HepG2 (cell line): ENCODE results near the gene DMRTA2. TPM values are rescaled to one million over a fixed set of nuclear protein-coding genes. Genes with fewer than 3 reads are reported as not detected.

ENCODE experiments used
- ATAC-seq: fragments of 200-7000 bp; cut with Tn5 transposase; 3 replicates; pipeline ENCODE4 v1.9.1; 2020; ENCODE audit warnings: mild to moderate bottlenecking, moderate library complexity
- BruUV-seq: library from RNA; stranded (reverse); fragments of 400-500 nt; replicated peaks from 2 replicates; lab custom pipeline; 2021; lab: Mats Ljungman, UMichigan
- CTCF ChIA-PET: fragments of 300-600 bp; formaldehyde crosslinking; extraction: SDS; loops from one replicate; lab custom pipeline; 2021; ENCODE audit warnings: low total read pairs, inconsistent platforms, low intra/inter-chr PET ratio; lab: Yijun Ruan, JAX
- POLR2A ChIA-PET: fragments of 350-600 bp; sonication (Branson Sonifier 250); formaldehyde crosslinking; loops from one replicate; lab custom pipeline; 2020; ENCODE audit warnings: antibody characterized with exemption, inconsistent platforms; lab: Yijun Ruan, JAX
- DNase-seq: peaks from one replicate; pipeline ENCODE4 v3.0.0-alpha.2; 2015; ENCODE audit warnings: low spot score
- FAIRE-seq: peaks from 3 replicates; lab custom pipeline; 2011; peaks lifted over from hg19 to GRCh38; lab: Jason Lieb, UNC
- H2AFZ ChIP-seq: one replicate; pipeline ENCODE4 v1.6.1; 2011; ENCODE audit warnings: low read length, inconsistent platforms
- H3K27ac ChIP-seq: fragments of 300-600 bp; 3 replicates; pipeline ENCODE4 v1.8.0; 2011; ENCODE audit warnings: mixed run types, mild to moderate bottlenecking, mixed read lengths, low read length, inconsistent platforms; ENCODE audit not compliant: insufficient read depth; ENCODE audit errors: extremely low read length
- H3K27me3 ChIP-seq, 2 experiments: fragments of 200-600 bp in 1 of 2; 2 replicates in 1 of 2; 3 replicates in 1 of 2; pipeline versions ENCODE4 v1.6.0 to v1.8.0; 2011; ENCODE audit warnings: low read length in 2 of 2, mild to moderate bottlenecking in 2 of 2, moderate library complexity in 2 of 2, inconsistent platforms in 1 of 2; ENCODE audit not compliant: insufficient read depth in 2 of 2, control insufficient read depth in 1 of 2
- H3K36me3 ChIP-seq, 2 experiments: fragments of 200-600 bp in 1 of 2; replicated peaks in 1 of 2; 2 replicates in 1 of 2; 3 replicates in 1 of 2; pipeline versions ENCODE4 v1.5.1 to v1.8.0; 2011; ENCODE audit warnings: low read length in 2 of 2, inconsistent platforms in 1 of 2; ENCODE audit not compliant: insufficient read depth in 2 of 2, control insufficient read depth in 1 of 2
- H3K4me1 ChIP-seq: 2 replicates; pipeline ENCODE4 v1.5.1; 2012; ENCODE audit warnings: low read length, inconsistent platforms; ENCODE audit not compliant: insufficient read depth
- H3K4me2 ChIP-seq: 2 replicates; pipeline ENCODE4 v1.6.0; 2011; ENCODE audit warnings: low read depth, low read length, inconsistent platforms
- H3K4me3 ChIP-seq, 3 experiments: fragments of 200-600 bp in 1 of 3; sonication (generic), shearing (Covaris generic) in 1 of 3; replicated peaks in 1 of 3; 2 replicates each; pipeline ENCODE4 v1.5.1; 2011 to 2016; ENCODE audit warnings: low read length in 3 of 3, inconsistent platforms in 2 of 3, low read depth in 2 of 3, mild to moderate bottlenecking in 2 of 3, control low read depth in 1 of 3, mixed read lengths in 1 of 3; ENCODE audit not compliant: insufficient read depth in 1 of 3
- H3K79me2 ChIP-seq: one replicate; pipeline ENCODE4 v1.6.1; 2011; ENCODE audit warnings: low read length, inconsistent platforms; ENCODE audit not compliant: insufficient read depth
- H3K9ac ChIP-seq: 2 replicates; pipeline ENCODE4 v1.6.0; 2011; ENCODE audit warnings: mild to moderate bottlenecking, low read depth, low read length, inconsistent platforms; ENCODE audit not compliant: insufficient read depth
- H3K9me3 ChIP-seq: 2 replicates; pipeline ENCODE4 v1.5.1; 2012; ENCODE audit warnings: mild to moderate bottlenecking, low read length
- H4K20me1 ChIP-seq: 2 replicates; pipeline ENCODE4 v1.6.0; 2011; ENCODE audit warnings: inconsistent platforms, mild to moderate bottlenecking, low read length, moderate library complexity; ENCODE audit not compliant: insufficient read depth
- ARNTL ChIP-seq: sonication (generic); formaldehyde crosslinking; IDR thresholded peaks from 2 replicates; pipeline ENCODE4 v1.4.0; 2020; ENCODE audit warnings: mild to moderate bottlenecking, missing genetic modification reagents
- GRHL1 ChIP-seq: sonication (generic); formaldehyde crosslinking; conservative IDR thresholded peaks from 2 replicates; pipeline ENCODE4 v1.8.0; 2022; ENCODE audit warnings: missing genetic modification reagents
- MYC ChIP-seq: sonication (generic); formaldehyde crosslinking; IDR thresholded peaks from 2 replicates; pipeline ENCODE4 v1.9.0; 2021; ENCODE audit warnings: missing genetic modification reagents, borderline replicate concordance
- NPAS2 ChIP-seq: sonication (generic); formaldehyde crosslinking; IDR thresholded peaks from 2 replicates; pipeline ENCODE4 v1.8.0; 2022; ENCODE audit warnings: mild to moderate bottlenecking, missing genetic modification reagents, borderline replicate concordance
- SETDB1 ChIP-seq: sonication (generic); formaldehyde crosslinking; IDR thresholded peaks from 2 replicates; pipeline ENCODE4 v1.5.1; 2020; ENCODE audit warnings: missing genetic modification reagents, mild to moderate bottlenecking, borderline replicate concordance
- SPEN ChIP-seq: sonication (generic); formaldehyde crosslinking; IDR thresholded peaks from 2 replicates; pipeline ENCODE4 v1.5.1; 2020; ENCODE audit warnings: low read depth, mild to moderate bottlenecking, missing genetic modification reagents
- SYNCRIP ChIP-seq: fragments of 200-400 bp; formaldehyde crosslinking; IDR thresholded peaks from 2 replicates; pipeline ENCODE4 v1.6.1; 2018; ENCODE audit warnings: mild to moderate bottlenecking, low read depth, low read length; ENCODE audit not compliant: insufficient read depth
- TBX2 ChIP-seq: sonication (generic); formaldehyde crosslinking; IDR thresholded peaks from 2 replicates; pipeline ENCODE4 v1.5.0; 2020; ENCODE audit warnings: missing genetic modification reagents, mild to moderate bottlenecking, borderline replicate concordance
- ZBTB8A ChIP-seq: sonication (generic); formaldehyde crosslinking; IDR thresholded peaks from 2 replicates; pipeline ENCODE4 v1.4.0; 2020; ENCODE audit warnings: mild to moderate bottlenecking, low read depth, missing genetic modification reagents, borderline replicate concordance
- ZEB1 ChIP-seq: IDR thresholded peaks from 2 replicates; pipeline ENCODE4 v1.6.1; 2012; ENCODE audit warnings: mild to moderate bottlenecking, low read depth, inconsistent platforms; ENCODE audit not compliant: insufficient replicate concordance
- ZNF782 ChIP-seq: sonication (generic); formaldehyde crosslinking; IDR thresholded peaks from 2 replicates; pipeline ENCODE4 v1.4.0; 2020; ENCODE audit warnings: missing genetic modification reagents, mild to moderate bottlenecking, borderline replicate concordance
- WGBS: methylation state at CpG from one replicate; pipeline ENCODE4 v1.1.6; 2017; ENCODE audit warnings: low lambda C conversion rate; 5-methylcytosine and 5-hydroxymethylcytosine counted together
- in situ Hi-C: cut with HindIII; loops from 2 replicates; pipeline ENCODE4 v1.10.0; 2017; ENCODE audit warnings: low pct_unique_long_range_greater_than_20kb; ENCODE audit not compliant: extremely low pct_ligation_motif_present
- intact Hi-C: fragments of 100-400 bp; cut with micrococcal nuclease; formaldehyde crosslinking; loops from one replicate; pipeline ENCODE4 v1.10.0; 2022; ENCODE audit not compliant: unreplicated experiment
- polyA plus RNA-seq, 8 experiments: library from polyadenylated mRNA; depleted of rRNA in 3 of 8; stranded (reverse) in 7 of 8; unstranded in 1 of 8; fragments of >200 nt; fragmentation: Illumina TruSeq in 4 of 8; extraction: Trizol in 4 of 8; gene quantifications; 2 replicates each; pipeline versions ENCODE4 v1.2.1 to v1.2.3, GENCODE V29; 2011 to 2016; ENCODE audit warnings: low read depth in 4 of 8, missing spikeins in 1 of 8, mixed read lengths in 1 of 8; ENCODE audit not compliant: insufficient read depth in 1 of 8
- total RNA-seq, 5 experiments: library from RNA; depleted of rRNA; stranded (reverse); fragments of >200 nt; fragmentation: Illumina TruSeq; extraction: Trizol; gene quantifications; 2 replicates each; pipeline ENCODE4 v1.2.3, GENCODE V29; 2016; ENCODE audit warnings: low read depth in 1 of 5
- TF ChIP-seq, protein P1 (sequence below): sonication (generic); formaldehyde crosslinking; conservative IDR thresholded peaks from 2 replicates; pipeline ENCODE4 v1.8.0; 2022; ENCODE audit warnings: low read depth, missing genetic modification reagents

Gene DMRTA2
- total and polyA plus RNA-seq, 2 of the 13 experiments (the other 11 are each of a cell fraction or from before 2014, with no cell fraction given), result not detected

- FAIRE-seq, result no peak
- in situ Hi-C loops (no loop called here), intact Hi-C loops (no loop called here)
- H3K27ac ChIP-seq, result no peak overlapping the region
- no peak for DNase-seq
- H2AFZ ChIP-seq, result no peak overlapping the region
- H3K4me2 ChIP-seq, result no peak overlapping the region
- H3K4me1 ChIP-seq, result no peaks in the 10 kb centered on the region
- POLR2A ChIA-PET, result no interaction called here
- no peak for TF ChIP-seq SPEN (CRISPR knock-in tag)
- H3K27me3 ChIP-seq, result no peaks in the 10 kb centered on the region
- no peak overlapping the region for H3K9ac ChIP-seq
- peaks cover 0 to 7% of the 10 kb centered on the region in 2 experiments; a peak in 1 of 5 replicates for H3K36me3 ChIP-seq
- no peak overlapping the region for H3K4me3 ChIP-seq
- BruUV-seq, result no TSS peak
- no peaks in the 10 kb centered on the region for H4K20me1 ChIP-seq
- ATAC-seq, result no peak
- WGBS, result 96% methylated on average over 5 of the region's 5 CpGs
- no peaks in the 10 kb centered on the region for H3K79me2 ChIP-seq
- H3K9me3 ChIP-seq, result no peaks in the 10 kb centered on the region
- CTCF ChIA-PET, result no interaction called here
Observed at GRCh38 chr1:50458507-50458906, 35.3 kb upstream of the DMRTA2 start.

DNA sequence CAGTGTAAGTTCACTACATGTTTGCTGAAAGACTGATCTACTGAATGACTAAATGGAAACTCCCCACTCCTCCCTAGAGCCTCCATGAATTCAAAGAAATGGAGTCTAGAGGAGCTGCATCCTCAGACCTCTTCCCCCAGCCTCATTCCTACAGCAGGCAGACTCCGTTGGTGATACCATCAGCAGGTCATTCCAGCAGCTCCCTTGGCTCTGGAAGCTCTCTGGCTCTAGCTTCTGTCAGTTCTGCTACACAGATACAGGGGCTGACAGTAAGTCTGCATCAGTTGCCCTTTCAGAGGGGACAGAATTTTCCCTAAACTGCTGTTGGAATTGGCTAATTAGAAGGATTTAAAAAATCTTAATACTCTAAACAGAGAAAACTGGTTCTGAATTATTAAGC lies 31.7 kb upstream of the DMRTA2 start:
- Histone ChIP-seq H3K79me2 (no peaks in the 10 kb centered on the region), H3K4me2 (no peak overlapping the region), H3K4me3 (no peak overlapping the region), H2AFZ (no peak overlapping the region), H4K20me1 (no peaks in the 10 kb centered on the region), H3K27ac (no peak overlapping the region), H3K9me3 (no peaks in the 10 kb centered on the region), H3K36me3 (peaks cover 0 to 8% of the 10 kb centered on the region in 2 experiments; a peak in 1 of 5 replicates), H3K27me3 (no peaks in the 10 kb centered on the region), H3K9ac (no peak overlapping the region), H3K4me1 (no peaks in the 10 kb centered on the region)
- 100% methylated on average over 1 of the region's 1 CpG for whole genome bisulfite sequencing
- ATAC-seq (no peak), FAIRE-seq (no peak), DNase-seq (no peak)
- in situ Hi-C loops, result no loop called here
- ChIA-PET CTCF (no interaction called here), POLR2A (no interaction called here)
- BruUV-seq, result no TSS peak
- intact Hi-C loops, result no loop called here
- TF ChIP-seq SETDB1 (CRISPR knock-in tag), result no peak
- TF ChIP-seq ZEB1, result no peak
- TF ChIP-seq TBX2 (CRISPR knock-in tag), result no peak
- no peak for TF ChIP-seq GRHL1 (CRISPR knock-in tag)
- TF ChIP-seq NPAS2, result no peak
- TF ChIP-seq ZBTB8A, result no peak
- TF ChIP-seq MYC (CRISPR knock-in tag), result no peak
- no peak for TF ChIP-seq ZNF782 (CRISPR knock-in tag)
- TF ChIP-seq ARNTL, result no peak
- TF ChIP-seq, protein P1, sequence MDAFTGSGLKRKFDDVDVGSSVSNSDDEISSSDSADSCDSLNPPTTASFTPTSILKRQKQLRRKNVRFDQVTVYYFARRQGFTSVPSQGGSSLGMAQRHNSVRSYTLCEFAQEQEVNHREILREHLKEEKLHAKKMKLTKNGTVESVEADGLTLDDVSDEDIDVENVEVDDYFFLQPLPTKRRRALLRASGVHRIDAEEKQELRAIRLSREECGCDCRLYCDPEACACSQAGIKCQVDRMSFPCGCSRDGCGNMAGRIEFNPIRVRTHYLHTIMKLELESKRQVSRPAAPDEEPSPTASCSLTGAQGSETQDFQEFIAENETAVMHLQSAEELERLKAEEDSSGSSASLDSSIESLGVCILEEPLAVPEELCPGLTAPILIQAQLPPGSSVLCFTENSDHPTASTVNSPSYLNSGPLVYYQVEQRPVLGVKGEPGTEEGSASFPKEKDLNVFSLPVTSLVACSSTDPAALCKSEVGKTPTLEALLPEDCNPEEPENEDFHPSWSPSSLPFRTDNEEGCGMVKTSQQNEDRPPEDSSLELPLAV (CRISPR knock-in tag), result no peak
- no peak for TF ChIP-seq SYNCRIP
